Fibroblast of the conjunctiva (primary cell): ENCODE measurements around the gene SALL4.

Source experiments
- DNase-seq: peaks from one replicate; pipeline ENCODE4 v3.0.0-alpha.2; 2010; ENCODE audit warnings: low read depth

The SALL4 gene

DNA sequence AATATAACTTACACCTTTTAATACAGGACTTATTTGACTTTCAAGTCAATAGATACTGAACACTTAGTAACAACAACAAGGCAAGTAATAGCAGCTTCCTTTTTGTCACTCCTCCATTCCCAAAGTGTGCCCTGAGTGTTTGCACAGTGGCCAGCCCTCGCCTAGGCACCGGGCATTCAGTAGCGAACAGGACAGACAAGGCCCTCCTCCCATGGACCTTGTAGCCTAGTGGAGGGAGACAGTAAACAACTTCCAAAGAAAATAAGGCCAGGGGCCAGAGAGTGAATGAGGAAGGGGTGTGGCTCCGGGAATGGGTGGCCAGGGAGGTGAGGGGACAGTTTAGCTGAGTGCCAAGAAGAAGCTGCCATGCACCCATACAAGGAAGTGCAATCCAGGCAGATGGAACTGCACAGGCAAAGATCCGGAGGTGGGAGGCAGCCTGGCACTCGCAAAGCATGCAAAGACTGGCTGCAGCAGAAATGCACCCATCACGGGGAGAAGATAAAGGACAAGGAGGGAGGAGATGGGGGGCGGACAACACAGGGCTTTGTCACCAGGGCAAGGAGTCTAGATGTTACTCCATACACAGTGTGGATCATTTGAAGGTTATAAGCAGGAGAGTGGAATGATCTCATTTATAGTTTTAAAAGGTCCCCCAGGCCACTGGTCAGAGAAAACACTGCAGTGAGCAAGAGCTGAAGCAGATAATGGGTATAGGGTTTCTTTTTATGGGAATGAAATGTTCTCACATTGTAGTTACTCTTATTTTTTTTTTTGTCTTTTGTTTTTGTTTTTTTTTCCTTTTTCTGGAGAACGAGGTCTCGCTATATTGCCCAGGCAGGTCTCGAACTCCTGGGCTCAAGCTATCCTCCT, 66.4 kb downstream of the SALL4 start:
- DNase-seq, result no peak

GRCh38 chr20:51734876-51735720, 67.2 kb downstream of the SALL4 start:
- DNase-seq, result no peak

- DNase-seq, result no peak
Observed at GRCh38 chr20:51733070-51733469, 69.3 kb downstream of the SALL4 start.
